Spleen (tissue), 7 donors: Measurements from ENCODE around the gene CHRNA4.

ENCODE experiments used
- POLR2AphosphoS5 ChIP-seq, 3 donors: sonication (generic); formaldehyde crosslinking; IDR thresholded peaks; one replicate each; pipeline ENCODE4 v1.5.1; 2017; ENCODE audit warnings: antibody characterized with exemption in 3 of 3
- TF ChIP-seq, protein P1 (sequence below), 11 experiments: fragments of 200-600 bp in 7 of 11; fragments of 450-650 bp in 4 of 11; sonication (generic) in 4 of 11; IDR thresholded peaks in 8 of 11; conservative IDR thresholded peaks in 3 of 11; 1 replicate in 7 of 11; 2 replicates in 4 of 11; pipeline versions ENCODE4 v1.4.0 to v1.8.0; 2016 to 2021; ENCODE audit warnings: antibody characterized with exemption in 11 of 11, inconsistent platforms in 4 of 11, mild to moderate bottlenecking in 1 of 11
- donor health status: DM: no; HTN: no; CAD: no; lungs with moderate emphysema.
- donor health status: DM: no; HTN: no; CAD: no.
- donor health status: DM: no; HTN: no; CAD: no.

DNA sequence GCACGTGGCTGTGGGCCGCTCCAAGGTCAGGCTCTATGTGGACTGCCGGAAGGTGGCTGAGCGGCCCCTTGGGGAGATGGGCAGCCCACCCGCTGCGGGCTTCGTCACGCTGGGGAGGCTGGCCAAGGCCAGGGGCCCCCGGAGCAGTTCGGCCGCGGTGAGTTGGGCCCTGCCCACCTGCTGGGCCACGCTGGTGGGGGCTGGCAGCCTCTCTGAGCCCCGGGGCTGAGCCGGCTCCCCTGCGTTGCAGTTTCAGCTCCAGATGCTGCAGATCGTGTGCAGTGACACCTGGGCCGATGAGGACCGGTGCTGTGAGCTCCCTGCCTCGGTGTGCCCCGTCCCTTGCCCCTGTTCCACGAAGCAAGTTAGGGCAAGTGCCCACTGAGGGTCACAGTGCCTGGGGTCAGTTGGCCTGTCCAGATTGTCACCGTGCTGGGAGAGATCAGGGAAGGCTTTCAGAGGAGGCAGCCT, 41.1 kb downstream of the CHRNA4 start:
- TF ChIP-seq, protein P1, sequence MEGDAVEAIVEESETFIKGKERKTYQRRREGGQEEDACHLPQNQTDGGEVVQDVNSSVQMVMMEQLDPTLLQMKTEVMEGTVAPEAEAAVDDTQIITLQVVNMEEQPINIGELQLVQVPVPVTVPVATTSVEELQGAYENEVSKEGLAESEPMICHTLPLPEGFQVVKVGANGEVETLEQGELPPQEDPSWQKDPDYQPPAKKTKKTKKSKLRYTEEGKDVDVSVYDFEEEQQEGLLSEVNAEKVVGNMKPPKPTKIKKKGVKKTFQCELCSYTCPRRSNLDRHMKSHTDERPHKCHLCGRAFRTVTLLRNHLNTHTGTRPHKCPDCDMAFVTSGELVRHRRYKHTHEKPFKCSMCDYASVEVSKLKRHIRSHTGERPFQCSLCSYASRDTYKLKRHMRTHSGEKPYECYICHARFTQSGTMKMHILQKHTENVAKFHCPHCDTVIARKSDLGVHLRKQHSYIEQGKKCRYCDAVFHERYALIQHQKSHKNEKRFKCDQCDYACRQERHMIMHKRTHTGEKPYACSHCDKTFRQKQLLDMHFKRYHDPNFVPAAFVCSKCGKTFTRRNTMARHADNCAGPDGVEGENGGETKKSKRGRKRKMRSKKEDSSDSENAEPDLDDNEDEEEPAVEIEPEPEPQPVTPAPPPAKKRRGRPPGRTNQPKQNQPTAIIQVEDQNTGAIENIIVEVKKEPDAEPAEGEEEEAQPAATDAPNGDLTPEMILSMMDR (IDR thresholded peaks at IDR 0.05 in 8 of 11, conservative IDR thresholded peaks at IDR 0.05 in 3 of 11): no peak
- TF ChIP-seq POLR2AphosphoS5 (IDR thresholded peaks at IDR 0.05): no peak
